HepG2 (cell line): ENCODE results near the gene NME7. TPM values are rescaled to one million over a fixed set of nuclear protein-coding genes. Genes with fewer than 3 reads are reported as not detected.

Experiments used
- ARNT ChIP-seq: fragments of 450-650 bp; IDR thresholded peaks from 2 replicates; pipeline ENCODE4 v1.6.1; 2017
- ATF2 ChIP-seq: sonication (generic); formaldehyde crosslinking; IDR thresholded peaks from 2 replicates; pipeline ENCODE4 v1.4.0; 2020; ENCODE audit warnings: missing genetic modification reagents
- BRD4 ChIP-seq: sonication (generic); formaldehyde crosslinking; IDR thresholded peaks from 2 replicates; pipeline ENCODE4 v1.4.0; 2020; ENCODE audit warnings: missing genetic modification reagents
- CSRNP1 ChIP-seq: sonication (generic); formaldehyde crosslinking; IDR thresholded peaks from 2 replicates; pipeline ENCODE4 v1.8.1; 2023; ENCODE audit warnings: mild to moderate bottlenecking, missing genetic modification reagents
- CSRNP2 ChIP-seq: sonication (generic); formaldehyde crosslinking; conservative IDR thresholded peaks from 2 replicates; pipeline ENCODE4 v1.8.0; 2022; ENCODE audit warnings: low read depth, missing genetic modification reagents
- DMTF1 ChIP-seq: sonication (generic); formaldehyde crosslinking; IDR thresholded peaks from 2 replicates; pipeline ENCODE4 v1.4.0; 2020; ENCODE audit warnings: mild to moderate bottlenecking, missing genetic modification reagents
- ELK4 ChIP-seq: sonication (generic); formaldehyde crosslinking; IDR thresholded peaks from 2 replicates; pipeline ENCODE4 v1.9.0; 2021; ENCODE audit warnings: missing genetic modification reagents, borderline replicate concordance
- FLYWCH1 ChIP-seq: sonication (generic); formaldehyde crosslinking; IDR thresholded peaks from 2 replicates; pipeline ENCODE4 v1.8.1; 2023; ENCODE audit warnings: mild to moderate bottlenecking, missing genetic modification reagents
- JDP2 ChIP-seq: sonication (generic); formaldehyde crosslinking; IDR thresholded peaks from 2 replicates; pipeline ENCODE4 v1.8.1; 2022; ENCODE audit warnings: missing genetic modification reagents, borderline replicate concordance
- MTA1 ChIP-seq: sonication (generic); formaldehyde crosslinking; IDR thresholded peaks from 2 replicates; pipeline ENCODE4 v1.4.0; 2020; ENCODE audit warnings: missing genetic modification reagents, mild to moderate bottlenecking, borderline replicate concordance
- MXD1 ChIP-seq: sonication (generic); formaldehyde crosslinking; IDR thresholded peaks from 2 replicates; pipeline ENCODE4 v1.4.0; 2020; ENCODE audit warnings: mild to moderate bottlenecking, missing genetic modification reagents
- NFE2L2 ChIP-seq: fragments of 150-350 bp; IDR thresholded peaks from 2 replicates; pipeline ENCODE4 v1.6.1; 2014; ENCODE audit warnings: low read length
- SAFB2 ChIP-seq: sonication (generic); formaldehyde crosslinking; IDR thresholded peaks from 2 replicates; pipeline ENCODE4 v1.5.1; 2020; ENCODE audit warnings: missing genetic modification reagents, low read depth, mild to moderate bottlenecking, borderline replicate concordance
- SOX13 ChIP-seq, 3 experiments: fragments of 450-650 bp in 1 of 3; sonication (generic) in 1 of 3; formaldehyde crosslinking in 1 of 3; IDR thresholded peaks in 2 of 3; conservative IDR thresholded peaks in 1 of 3; 2 replicates each; pipeline versions ENCODE4 v1.5.0 to v1.6.1; 2016 to 2020; ENCODE audit warnings: antibody characterized with exemption in 1 of 3, mild to moderate bottlenecking in 1 of 3, missing compliant biosample characterization in 1 of 3, missing genetic modification reagents in 1 of 3, moderate library complexity in 1 of 3
- ZNF17 ChIP-seq: sonication (generic); formaldehyde crosslinking; IDR thresholded peaks from 2 replicates; pipeline ENCODE4 v1.5.0; 2020; ENCODE audit warnings: mild to moderate bottlenecking, missing genetic modification reagents
- ZNF230 ChIP-seq: sonication (generic); formaldehyde crosslinking; IDR thresholded peaks from 2 replicates; pipeline ENCODE4 v1.4.0; 2020; ENCODE audit warnings: mild to moderate bottlenecking, missing genetic modification reagents
- ZNF256 ChIP-seq: sonication (generic); formaldehyde crosslinking; conservative IDR thresholded peaks from 2 replicates; pipeline ENCODE4 v1.4.0; 2020; ENCODE audit warnings: missing genetic modification reagents
- ZNF468 ChIP-seq: sonication (generic); formaldehyde crosslinking; IDR thresholded peaks from 2 replicates; pipeline ENCODE4 v1.8.0; 2022; ENCODE audit warnings: mild to moderate bottlenecking, moderate library complexity, missing genetic modification reagents
- ZNF777 ChIP-seq: sonication (generic); formaldehyde crosslinking; IDR thresholded peaks from 2 replicates; pipeline ENCODE4 v1.4.0; 2020; ENCODE audit warnings: missing genetic modification reagents
- polyA plus RNA-seq, 8 experiments: library from polyadenylated mRNA; depleted of rRNA in 3 of 8; stranded (reverse) in 7 of 8; unstranded in 1 of 8; fragments of >200 nt; fragmentation: Illumina TruSeq in 4 of 8; extraction: Trizol in 4 of 8; gene quantifications; 2 replicates each; pipeline versions ENCODE4 v1.2.1 to v1.2.3, GENCODE V29; 2011 to 2016; ENCODE audit warnings: low read depth in 4 of 8, missing spikeins in 1 of 8, mixed read lengths in 1 of 8; ENCODE audit not compliant: insufficient read depth in 1 of 8
- total RNA-seq, 5 experiments: library from RNA; depleted of rRNA; stranded (reverse); fragments of >200 nt; fragmentation: Illumina TruSeq; extraction: Trizol; gene quantifications; 2 replicates each; pipeline ENCODE4 v1.2.3, GENCODE V29; 2016; ENCODE audit warnings: low read depth in 1 of 5

Gene NME7
- total and polyA plus RNA-seq, 2 of the 13 experiments (the other 11 are each of a cell fraction or from before 2014, with no cell fraction given): 9.4 to 22.5 TPM

- no peak for TF ChIP-seq SOX13 (IDR thresholded peaks at IDR 0.05)
- TF ChIP-seq SOX13 (CRISPR knock-in tag; conservative IDR thresholded peaks at IDR 0.05 in 1 of 2, IDR thresholded peaks at IDR 0.05 in 1 of 2): peak in 1 of 2 experiments; percentile 78; a peak in 2 of 4 replicates
- no peak for TF ChIP-seq MXD1 (CRISPR knock-in tag)
- no peak for TF ChIP-seq SAFB2
- TF ChIP-seq ZNF17 (CRISPR knock-in tag): no peak
- TF ChIP-seq ZNF230: peak; percentile 76; the same call in 1 of the 2 replicates
- TF ChIP-seq FLYWCH1: no peak
- TF ChIP-seq CSRNP2: no peak
- peak; percentile 28; the same call in 1 of the 2 replicates for TF ChIP-seq CSRNP1 (CRISPR knock-in tag)
- no peak for TF ChIP-seq DMTF1 (CRISPR knock-in tag)
- no peak for TF ChIP-seq NFE2L2
- TF ChIP-seq BRD4 (CRISPR knock-in tag): no peak
- TF ChIP-seq ZNF256: no peak
- TF ChIP-seq MTA1 (CRISPR knock-in tag): peak; percentile 83
- TF ChIP-seq ZNF777 (CRISPR knock-in tag): peak; percentile 68
- TF ChIP-seq ZNF468 (CRISPR knock-in tag): 0 out of 2 replicates have a peak, but pooled peaks have one; percentile 45
- no peak for TF ChIP-seq ELK4 (CRISPR knock-in tag)
- TF ChIP-seq ATF2 (CRISPR knock-in tag): peak; percentile 88
- TF ChIP-seq JDP2 (CRISPR knock-in tag): no peak
- TF ChIP-seq ARNT: no peak
Measured at GRCh38 chr1:169105434-169106094, 262.0 kb downstream of the NME7 start (continued).
